Peyer's patch (tissue), 4 donors: ENCODE measurements around the gene DHX30. TPM values are rescaled to one million over a fixed set of nuclear protein-coding genes. Genes with fewer than 3 reads are reported as not detected.
A peak's percentile ranks its signal among the peaks of the same experiment; 100 is the strongest.

Experiments
- DNase-seq, 3 donors: peaks; one replicate each; pipeline ENCODE4 v3.0.0-alpha.2; 2017 to 2019
- H3K27ac ChIP-seq, 4 donors: fragments of 200-600 bp; sonication (generic); one replicate each; pipeline ENCODE4 v1.5.1; 2016 to 2019
- H3K27me3 ChIP-seq, 2 donors: fragments of 200-600 bp; sonication (generic); one replicate each; pipeline ENCODE4 v1.5.1; 2019
- H3K36me3 ChIP-seq, 3 donors: fragments of 200-600 bp; sonication (generic); one replicate each; pipeline ENCODE4 v1.5.1; 2016 to 2019
- H3K4me1 ChIP-seq, 4 donors: fragments of 200-600 bp; sonication (generic); one replicate each; pipeline ENCODE4 v1.5.1; 2016 to 2019
- H3K4me3 ChIP-seq, 4 donors: fragments of 200-600 bp; sonication (generic); 1 replicate in 3 of 4; 2 replicates in 1 of 4; pipeline ENCODE4 v1.5.1; 2016 to 2019; ENCODE audit warnings: mild to moderate bottlenecking in 1 of 4
- H3K9me3 ChIP-seq, 4 donors: fragments of 200-600 bp; sonication (generic); one replicate each; pipeline ENCODE4 v1.5.1; 2016 to 2019; ENCODE audit warnings: mild to moderate bottlenecking in 1 of 4
- CTCF ChIP-seq, 6 experiments: fragments of 450-650 bp in 4 of 6; fragments of 200-600 bp in 2 of 6; sonication (generic) in 1 of 6; IDR thresholded peaks; one replicate each; pipeline ENCODE4 v1.5.1; 2017 to 2019; ENCODE audit warnings: antibody characterized with exemption in 6 of 6, mild to moderate bottlenecking in 3 of 6, moderate library complexity in 1 of 6
- POLR2A ChIP-seq, 2 donors: fragments of 450-650 bp; IDR thresholded peaks; one replicate each; pipeline ENCODE4 v1.5.1; 2017; ENCODE audit warnings: antibody characterized with exemption in 2 of 2, mild to moderate bottlenecking in 2 of 2, moderate library complexity in 2 of 2
- total RNA-seq, 4 donors: library from RNA; depleted of rRNA; stranded (reverse); fragments of >200 nt; gene quantifications; one replicate each; pipeline ENCODE4 v1.1.0, GENCODE V29; 2016

Gene DHX30
- total RNA-seq, 4 donors from 2014 or later, result 42.0 to 72.9 (median 58.5) TPM

- Histone ChIP-seq H3K4me1 (peaks cover 0 to 20% (median 9%) of the 10 kb centered on the region in 4 donors), H3K4me3 (peak overlapping the region; percentile 92 to 99 (median 97)), H3K27ac (peak overlapping the region; percentile 92 to 100 (median 98)), H3K27me3 (no peaks in the 10 kb centered on the region), H3K9me3 (no peaks in the 10 kb centered on the region), H3K36me3 (no peaks in the 10 kb centered on the region)
- DNase-seq, result no peak
- no peak for TF ChIP-seq CTCF (IDR thresholded peaks at IDR 0.05)
- TF ChIP-seq POLR2A (IDR thresholded peaks at IDR 0.05), result no peak
Observed at GRCh38 chr3:47782446-47783308, 20.3 kb upstream of the DHX30 start.

GRCh38 chr3:47783673-47784072, 19.3 kb upstream of the DHX30 start:
- Histone ChIP-seq H3K36me3 (no peaks in the 10 kb centered on the region), H3K4me3 (no peak overlapping the region), H3K27me3 (no peaks in the 10 kb centered on the region), H3K4me1 (peaks cover 0 to 19% (median 9%) of the 10 kb centered on the region in 4 donors), H3K9me3 (no peaks in the 10 kb centered on the region), H3K27ac (no peak overlapping the region)
- no peak for TF ChIP-seq CTCF (IDR thresholded peaks at IDR 0.05)
- no peak for TF ChIP-seq POLR2A (IDR thresholded peaks at IDR 0.05)
- DNase-seq, result no peak

- Histone ChIP-seq H3K4me3 (no peak overlapping the region), H3K27ac (no peak overlapping the region), H3K4me1 (no peaks in the 10 kb centered on the region), H3K36me3 (no peaks in the 10 kb centered on the region), H3K27me3 (no peaks in the 10 kb centered on the region), H3K9me3 (no peaks in the 10 kb centered on the region)
- no peak for DNase-seq
- no peak for TF ChIP-seq POLR2A (IDR thresholded peaks at IDR 0.05)
- TF ChIP-seq CTCF (IDR thresholded peaks at IDR 0.05), result no peak
Observed at GRCh38 chr3:47791193-47791855, 11.6 kb upstream of the DHX30 start.

GRCh38 chr3:47792699-47793098, 10.2 kb upstream of the DHX30 start:
- H3K36me3 ChIP-seq, result no peaks in the 10 kb centered on the region
- H3K27me3 ChIP-seq, result no peaks in the 10 kb centered on the region
- H3K4me1 ChIP-seq, result no peaks in the 10 kb centered on the region
- TF ChIP-seq CTCF (IDR thresholded peaks at IDR 0.05), result no peak
- TF ChIP-seq POLR2A (IDR thresholded peaks at IDR 0.05), result no peak
- no peaks in the 10 kb centered on the region for H3K9me3 ChIP-seq
- no peak overlapping the region for H3K27ac ChIP-seq
- H3K4me3 ChIP-seq, result no peak overlapping the region
- no peak for DNase-seq

GRCh38 chr3:47794544-47794943, 8.4 kb upstream of the DHX30 start:
- Histone ChIP-seq H3K36me3 (no peaks in the 10 kb centered on the region), H3K9me3 (no peaks in the 10 kb centered on the region), H3K27me3 (no peaks in the 10 kb centered on the region), H3K4me3 (no peak overlapping the region), H3K27ac (no peak overlapping the region), H3K4me1 (no peaks in the 10 kb centered on the region)
- TF ChIP-seq POLR2A (IDR thresholded peaks at IDR 0.05), result no peak
- no peak for TF ChIP-seq CTCF (IDR thresholded peaks at IDR 0.05)
- DNase-seq, result no peak
